T47D (cell line): ENCODE results near the gene PPT1.

Source experiments
- DNase-seq, 2 experiments: peaks; one replicate each; pipeline versions ENCODE4 v3.0.0 to v3.0.0-alpha.2; 2011 to 2012; ENCODE audit warnings: low read depth in 1 of 2, low spot score in 1 of 2
- JUND ChIP-seq: IDR thresholded peaks from 2 replicates; pipeline ENCODE4 v1.6.1; 2012; ENCODE audit warnings: low read depth
- in situ Hi-C: cut with HindIII; loops from 2 replicates; pipeline ENCODE4 v1.10.0; 2016; ENCODE audit warnings: low sequenced_read_pairs, low pct_unique_long_range_greater_than_20kb

PPT1 gene

GRCh38 chr1:40081871-40082270 lies 15.2 kb downstream of the PPT1 start:
- DNase-seq = no peak
- TF ChIP-seq JUND = no peak
- in situ Hi-C loops = no loop called here

GRCh38 chr1:40079774-40080400 lies 17.2 kb downstream of the PPT1 start:
- in situ Hi-C loops = no loop called here

DNA sequence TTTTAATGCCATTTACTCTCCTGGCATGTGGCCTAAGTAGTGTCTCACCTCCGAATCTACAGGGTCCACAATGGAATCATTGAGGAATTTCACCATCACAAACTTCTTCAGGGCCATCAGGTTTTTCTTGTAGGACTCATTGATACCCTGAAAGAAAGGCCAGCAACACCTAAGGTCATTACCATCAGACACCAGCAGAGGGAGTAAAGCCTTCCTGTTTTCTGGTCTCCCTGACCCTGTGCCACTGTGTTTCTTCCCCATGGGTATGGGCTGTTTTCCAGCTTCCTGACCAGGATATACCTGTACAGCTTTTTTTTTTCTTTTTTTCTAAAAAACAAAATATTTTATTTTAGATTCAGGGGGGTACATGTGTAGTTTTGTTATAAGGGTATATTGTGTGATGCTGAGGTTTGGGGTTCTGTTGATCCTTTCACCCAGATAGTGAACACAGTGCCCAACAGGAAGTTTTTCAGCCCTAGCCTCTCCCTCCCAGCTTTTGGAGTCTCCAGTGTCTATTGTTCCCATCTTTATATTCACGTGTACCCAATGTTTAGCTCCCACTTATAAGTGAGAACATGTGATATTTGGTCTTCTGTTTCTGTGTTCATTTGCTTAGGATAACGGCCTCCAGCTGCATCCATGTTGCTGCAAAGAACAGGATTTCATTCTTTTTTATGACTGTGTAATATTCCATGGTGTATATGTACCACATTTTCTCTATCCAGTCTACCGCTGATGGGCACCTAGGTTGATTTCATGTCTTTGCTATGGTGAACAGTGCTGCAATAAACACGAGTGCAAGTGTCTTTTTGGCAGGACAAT lies 18.3 kb downstream of the PPT1 start:
- in situ Hi-C loops = no loop called here
- peak in 1 of 2 experiments; percentile 78 for DNase-seq

More at GRCh38 chr1:40079774-40080400, 17.2 kb downstream of the PPT1 start:
- no peak for DNase-seq
- TF ChIP-seq JUND = no peak

GRCh38 chr1:40076895-40077312 lies 20.1 kb downstream of the PPT1 start:
- in situ Hi-C loops = no loop called here
- no peak for DNase-seq
- no peak for TF ChIP-seq JUND

More for the DNA sequence above, 18.3 kb downstream of the PPT1 start:
- no peak for TF ChIP-seq JUND

- in situ Hi-C loops = no loop called here
- TF ChIP-seq JUND = no peak
- no peak for DNase-seq
Measured at GRCh38 chr1:40075266-40075665, 21.8 kb downstream of the PPT1 start.

- in situ Hi-C loops = no loop called here
Measured at GRCh38 chr1:40073062-40073461, 24.0 kb downstream of the PPT1 start.

GRCh38 chr1:40072142-40072541 lies 24.9 kb downstream of the PPT1 start:
- DNase-seq = no peak
- in situ Hi-C loops = no loop called here
- no peak for TF ChIP-seq JUND

More at GRCh38 chr1:40073062-40073461, 24.0 kb downstream of the PPT1 start:
- no peak for TF ChIP-seq JUND
- no peak for DNase-seq

DNA sequence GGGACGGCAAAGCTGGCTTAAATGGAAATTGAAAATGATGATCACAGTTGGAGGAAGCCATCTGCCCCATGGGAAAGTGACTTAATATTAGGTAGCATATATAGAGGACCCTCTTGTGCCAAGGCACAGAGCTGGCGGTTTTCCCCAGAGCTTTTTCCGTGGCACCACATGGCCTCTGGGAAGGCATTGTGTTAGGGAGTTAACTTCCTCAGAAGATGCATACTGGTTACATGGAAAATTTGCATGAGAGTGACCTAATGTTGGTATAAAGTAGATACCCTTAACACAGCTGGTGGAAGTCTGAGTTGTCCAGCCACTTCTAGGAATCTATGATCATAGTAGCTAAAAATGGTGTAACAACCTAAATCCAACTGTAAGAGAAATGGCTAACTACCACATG lies 29.2 kb downstream of the PPT1 start:
- no peak for DNase-seq
- no peak for TF ChIP-seq JUND
- in situ Hi-C loops = no loop called here

GRCh38 chr1:40067023-40067422 lies 30.0 kb downstream of the PPT1 start:
- DNase-seq = no peak
- TF ChIP-seq JUND = no peak
- in situ Hi-C loops = no loop called here

GRCh38 chr1:40064797-40065499 lies 32.1 kb downstream of the PPT1 start:
- in situ Hi-C loops = no loop called here
- no peak for DNase-seq
- no peak for TF ChIP-seq JUND

GRCh38 chr1:40059960-40060750 lies 36.9 kb downstream of the PPT1 start:
- in situ Hi-C loops = no loop called here
- TF ChIP-seq JUND = no peak
- no peak for DNase-seq

GRCh38 chr1:40059338-40059959 lies 37.6 kb downstream of the PPT1 start:
- no peak for DNase-seq
- TF ChIP-seq JUND = no peak
- in situ Hi-C loops = no loop called here
